Measurements from ENCODE around the gene KRT86.
"Not testable (repeated sequence)": the region's sequence is repeated elsewhere in the genome, so short reads cannot be mapped to it uniquely, and the experiment has no call there.

The KRT86 gene

DNA sequence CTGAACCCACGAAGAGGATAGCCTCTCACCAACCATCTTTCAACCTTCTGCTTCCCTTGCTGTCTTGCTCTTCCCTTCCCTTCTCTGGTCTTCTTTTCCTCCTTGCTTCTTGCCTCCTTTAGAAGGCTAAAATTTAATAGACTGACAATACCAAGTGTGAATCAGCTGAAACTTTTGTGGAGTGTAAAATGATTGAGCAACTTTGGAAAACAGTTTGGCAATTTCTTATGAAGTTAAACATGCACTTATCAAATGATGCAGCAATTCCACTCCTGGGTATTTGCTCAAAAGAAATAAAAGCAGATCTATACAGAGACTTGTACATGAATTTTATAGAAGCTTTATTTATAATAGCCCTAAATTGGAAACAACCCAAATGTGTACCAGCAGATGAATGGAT, 3.3 kb upstream of the KRT86 start:
- DNase-seq, result no peak

- DNase-seq, result no peak
These were observed 1.2 kb downstream of the KRT86 start for GRCh38 chr12:52275686-52276085.

DNA sequence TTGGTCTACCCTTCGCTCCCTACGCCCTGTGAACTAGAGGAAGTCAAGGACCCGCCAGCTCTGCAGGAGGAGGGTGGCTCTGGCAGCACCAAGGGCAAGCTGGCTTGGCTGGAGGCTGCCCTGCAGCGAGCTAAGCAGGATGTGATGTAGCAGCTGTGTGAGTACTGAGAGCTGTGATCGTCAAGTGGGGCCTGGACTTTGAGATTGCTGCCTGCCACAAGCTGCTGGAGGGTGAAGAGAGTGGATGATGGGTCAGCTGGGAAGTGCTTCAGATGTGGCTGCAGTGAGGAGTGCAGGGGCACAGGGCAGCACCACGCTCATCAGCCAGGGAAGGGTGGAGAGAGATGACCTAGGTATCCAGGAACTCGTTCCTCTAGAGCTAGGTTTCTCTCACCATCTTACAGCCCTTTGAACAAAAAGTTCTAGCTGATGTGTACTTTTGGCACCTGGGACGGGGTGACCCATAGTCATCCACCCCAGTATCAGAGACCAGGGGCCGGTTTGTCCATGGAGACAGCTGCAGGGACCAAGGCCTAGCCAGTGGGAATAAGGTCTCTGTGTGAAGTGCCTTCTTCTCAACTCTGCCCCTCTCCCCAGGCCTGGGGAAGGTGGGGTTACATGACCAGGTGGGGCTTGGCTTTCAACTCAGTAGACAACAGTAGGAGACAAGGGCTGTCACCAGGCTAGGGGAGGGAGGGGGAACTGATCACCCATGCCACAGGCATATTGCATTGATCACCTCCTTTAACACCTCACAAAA, 3.2 kb downstream of the KRT86 start:
- DNase-seq, result no peak

DNA sequence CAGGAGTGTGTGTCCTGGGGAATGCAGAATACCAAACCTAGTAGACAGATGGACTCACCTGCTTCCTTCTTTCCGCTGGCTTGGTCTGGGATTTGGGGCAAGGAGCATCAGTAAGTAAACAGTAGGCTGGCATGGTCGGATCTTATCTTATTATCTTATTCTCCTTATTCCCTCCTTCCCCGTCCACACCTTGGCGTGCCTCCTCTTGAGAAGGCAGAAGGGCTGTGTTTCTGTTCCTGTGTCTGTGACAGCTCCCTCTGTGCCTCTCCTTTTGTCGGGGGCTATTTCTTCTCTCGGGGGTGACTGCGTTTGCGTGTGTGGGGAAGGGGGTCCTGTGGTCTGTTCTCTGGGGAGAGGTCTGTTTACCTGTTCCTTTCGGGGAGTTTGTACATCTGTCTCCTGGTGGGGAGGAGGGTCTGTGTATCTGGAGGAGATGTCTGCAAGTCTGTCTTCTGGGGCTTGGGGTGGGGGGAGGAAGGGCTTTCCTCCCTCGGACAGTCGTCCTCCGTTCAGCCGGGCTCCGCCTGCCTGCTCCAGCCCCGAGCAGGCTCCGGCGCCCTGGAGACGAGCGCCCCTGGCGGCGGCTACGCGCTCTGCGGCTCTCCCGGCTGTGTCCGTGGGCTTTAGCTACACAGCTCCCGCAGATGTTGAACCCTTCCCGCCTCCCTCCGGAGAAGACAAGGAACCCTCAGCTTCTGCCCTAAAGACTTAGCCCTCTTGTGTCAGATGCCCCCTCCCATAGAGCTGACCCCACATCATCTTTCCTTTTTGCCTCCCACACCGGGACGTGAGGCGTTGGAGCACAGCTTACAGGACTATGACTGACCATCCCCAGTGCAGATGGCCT, 4.4 kb downstream of the KRT86 start:
- DNase-seq, result no peak

DNA sequence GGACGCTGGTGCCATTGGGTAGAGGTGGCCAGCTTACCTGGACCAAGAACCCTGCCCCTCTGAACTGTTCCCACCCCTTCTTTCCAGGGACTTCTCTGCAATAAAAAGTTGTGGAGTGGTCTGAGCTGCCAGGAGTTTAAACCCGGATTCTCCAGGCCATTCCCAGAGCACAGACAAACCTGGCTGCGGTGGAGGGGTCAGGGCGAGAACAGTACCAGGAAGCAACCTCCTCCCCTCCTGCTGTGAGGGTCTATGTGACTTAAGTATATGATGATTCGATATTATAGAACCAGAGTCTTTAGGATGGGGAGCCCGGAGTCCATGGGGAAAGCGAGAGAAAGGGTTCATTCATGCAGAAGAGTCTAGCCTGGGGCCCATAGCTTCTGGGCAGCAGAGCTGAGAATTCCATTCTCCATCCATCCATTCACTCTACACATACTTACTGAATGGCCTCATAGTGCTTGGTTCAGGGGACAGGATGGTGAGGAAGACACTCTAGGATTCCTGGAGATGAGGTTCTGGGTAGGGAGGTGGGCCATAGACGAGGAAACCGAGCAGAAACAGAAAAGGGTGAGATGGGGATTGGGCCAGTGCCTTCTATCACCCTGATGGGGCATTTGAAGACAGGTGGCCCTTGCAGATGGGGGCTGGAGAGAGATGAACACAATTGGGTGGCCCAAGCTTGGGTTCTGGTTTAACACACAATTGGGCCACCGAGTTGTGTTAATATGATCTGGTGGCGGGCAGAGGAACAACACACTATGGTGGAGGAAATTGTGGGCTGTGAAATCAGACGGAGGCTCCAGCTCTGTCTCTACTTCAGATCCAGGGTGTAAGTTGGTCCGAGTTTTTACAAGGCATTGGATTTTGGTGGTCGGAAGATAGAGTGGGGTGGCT, 5.2 kb downstream of the KRT86 start:
- DNase-seq, result no peak

DNA sequence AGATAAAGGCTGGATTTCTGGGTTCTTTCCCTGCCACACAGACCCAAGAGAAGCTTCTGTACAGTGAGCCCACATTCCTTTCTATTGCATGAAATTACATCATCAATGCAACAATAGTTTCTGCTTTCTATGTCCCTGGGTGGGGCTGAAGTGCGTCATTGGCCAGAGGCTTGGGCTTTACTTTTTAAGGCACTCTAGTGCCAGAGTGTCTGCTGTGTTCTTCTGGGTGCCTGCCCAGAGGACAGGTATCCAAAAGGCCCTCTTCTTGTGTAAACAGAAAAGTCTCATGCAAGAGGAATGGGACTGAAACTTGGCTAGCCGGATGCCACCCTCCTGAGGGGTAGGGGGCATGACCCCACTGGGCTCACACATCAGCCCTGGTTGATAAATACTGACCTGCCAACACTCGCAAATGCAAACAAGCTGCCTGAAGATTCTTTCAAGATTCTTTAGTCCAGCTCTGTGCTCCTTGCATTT, 5.9 kb downstream of the KRT86 start:
- DNase-seq, result peak; percentile 81

DNA sequence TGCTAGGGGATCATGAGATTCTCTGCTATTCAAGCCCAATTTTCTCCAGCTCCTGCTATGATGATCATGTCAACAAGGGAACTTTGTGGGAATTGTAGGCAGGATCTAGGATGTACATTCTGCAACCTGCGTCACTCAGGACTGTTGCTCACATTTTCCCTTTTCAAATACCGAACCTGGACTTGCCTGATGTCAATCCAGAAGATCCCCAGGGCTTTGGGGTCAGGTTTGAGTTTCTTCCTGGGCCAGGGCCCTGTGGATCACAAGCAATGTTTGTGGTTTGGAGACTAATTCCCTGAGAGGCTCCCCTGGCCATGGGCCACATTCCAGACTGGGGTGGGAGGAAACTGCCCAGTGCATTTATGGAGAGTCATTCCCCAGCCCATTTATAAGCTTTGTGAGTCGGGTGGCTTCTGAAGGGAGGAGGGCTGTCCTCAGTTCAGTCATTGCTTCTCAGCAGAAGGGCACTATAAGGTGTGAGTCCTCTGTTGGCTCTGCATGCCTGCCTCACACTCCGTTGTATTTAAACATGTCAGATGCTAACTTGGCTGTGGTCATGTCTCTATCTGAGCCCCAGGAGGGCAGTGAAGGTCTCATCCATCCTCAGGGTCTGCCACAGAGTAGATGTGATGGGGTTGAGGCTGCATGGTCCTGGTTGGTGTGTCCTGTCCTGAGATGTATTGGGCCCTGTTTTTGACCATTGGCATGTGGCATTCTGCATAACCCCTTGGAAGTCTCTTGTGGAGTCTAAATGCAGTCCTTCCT, 6.5 kb downstream of the KRT86 start:
- DNase-seq, result peak; percentile 84

DNA sequence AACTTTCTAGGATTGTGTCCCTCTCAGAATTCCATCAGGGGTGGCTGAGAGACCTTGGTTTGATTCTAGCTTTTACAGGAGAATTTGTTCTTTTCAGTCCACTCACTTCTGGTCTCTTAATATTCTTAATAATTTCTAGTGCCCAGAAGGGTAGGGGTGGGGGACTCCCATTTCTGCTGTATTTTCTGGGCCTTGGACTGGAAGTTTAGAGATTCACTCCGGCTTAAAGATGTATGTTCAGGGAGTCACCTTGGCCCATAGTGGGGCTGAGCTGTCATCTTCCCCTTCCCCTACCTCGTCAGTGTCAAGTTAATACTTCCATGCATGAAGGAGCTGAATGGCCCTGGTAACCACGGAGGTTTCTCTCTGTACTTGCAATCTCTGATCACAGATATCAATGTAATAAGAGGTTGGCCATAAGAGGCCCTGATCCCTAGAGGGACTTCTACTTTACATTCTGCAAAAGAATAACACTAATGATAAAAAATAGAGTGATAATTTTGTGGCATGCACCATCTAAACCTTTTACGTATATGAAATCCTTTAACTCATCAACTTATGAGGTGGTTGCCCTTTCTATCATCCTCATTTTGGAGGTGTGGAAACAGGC, 10.2 kb downstream of the KRT86 start:
- DNase-seq, result no peak

GRCh38 chr12:52285172-52285745, 10.8 kb downstream of the KRT86 start:
- no peak for DNase-seq

DNA sequence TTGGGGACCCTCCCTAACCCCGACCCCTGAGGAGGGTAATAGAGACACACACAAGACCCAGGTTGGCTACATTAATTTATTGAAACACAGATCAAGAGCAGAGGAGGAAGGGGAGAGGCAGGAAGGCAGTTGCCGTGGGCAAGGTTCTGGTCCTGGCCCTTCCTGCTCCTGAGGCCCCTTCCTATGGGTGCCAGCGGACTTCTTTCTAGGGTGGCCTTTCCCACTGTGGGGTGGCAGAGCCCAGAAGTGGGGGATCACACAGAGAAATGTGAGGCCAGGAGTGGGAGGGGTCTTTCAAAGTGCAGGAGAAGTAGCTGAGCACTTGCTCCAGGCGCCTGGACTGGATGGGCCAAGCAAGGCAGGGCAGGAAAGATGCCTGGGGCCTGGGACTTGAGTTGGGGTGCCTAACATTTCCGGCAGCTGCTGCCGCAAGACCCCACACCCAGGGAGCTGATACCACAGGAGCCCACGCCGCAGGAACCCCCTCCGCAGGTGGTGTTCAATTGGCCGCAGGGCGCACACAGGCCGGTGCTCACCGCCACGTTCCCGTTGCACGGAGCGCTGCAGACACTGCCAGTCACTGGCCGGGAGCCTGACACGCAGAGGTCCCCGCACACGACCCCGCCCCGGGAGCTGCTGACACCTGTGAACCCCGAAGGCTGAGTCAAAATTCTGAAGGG, 11.5 kb downstream of the KRT86 start:
- no peak for DNase-seq

DNA sequence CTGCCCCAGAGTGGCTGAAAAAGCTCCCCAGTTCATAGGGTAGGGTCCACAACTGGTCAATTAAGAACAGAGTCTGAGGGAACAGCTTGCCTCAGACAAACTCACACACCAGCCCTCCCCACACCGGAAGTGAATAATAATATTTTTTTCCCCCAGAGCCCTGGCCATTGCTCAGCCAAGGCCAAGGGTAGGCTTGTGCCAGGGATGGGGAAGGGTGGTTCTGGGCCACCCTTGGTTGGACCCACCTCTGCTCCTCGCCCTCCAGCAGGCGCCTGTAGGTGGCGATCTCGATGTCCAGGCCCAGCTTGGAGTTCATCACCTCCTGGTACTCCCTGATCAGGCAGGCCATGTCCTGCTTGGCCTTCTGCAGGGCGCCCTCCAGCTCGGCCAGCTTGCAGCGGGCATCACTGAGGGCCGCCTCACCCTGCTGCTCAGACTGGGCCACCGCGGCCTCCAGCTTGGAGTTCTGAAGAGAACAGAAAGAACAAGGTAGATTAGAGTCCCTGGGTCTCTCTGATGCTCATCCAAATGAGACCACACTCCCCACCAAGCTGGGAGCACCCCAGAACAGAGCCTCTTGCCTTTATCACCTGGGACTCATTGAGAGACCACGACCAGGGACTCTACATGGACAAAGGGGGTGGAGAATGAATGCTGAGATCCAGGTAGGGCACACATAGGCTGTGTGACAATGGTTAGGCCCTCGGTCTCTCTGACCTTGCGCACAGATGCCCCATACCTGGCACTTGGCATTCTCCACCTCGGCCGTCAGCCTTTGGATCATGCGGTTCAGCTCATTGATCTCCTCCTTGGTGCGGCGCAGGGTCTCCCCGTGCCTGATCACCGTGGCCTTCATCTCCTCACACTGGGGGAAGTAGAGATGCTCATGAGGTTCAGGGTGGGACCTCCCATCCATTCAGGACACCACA, 12.7 kb downstream of the KRT86 start:
- DNase-seq, result not testable (repeated sequence)

- DNase-seq, result not testable (repeated sequence)
These were observed 13.7 kb downstream of the KRT86 start for GRCh38 chr12:52287816-52288805.

DNA sequence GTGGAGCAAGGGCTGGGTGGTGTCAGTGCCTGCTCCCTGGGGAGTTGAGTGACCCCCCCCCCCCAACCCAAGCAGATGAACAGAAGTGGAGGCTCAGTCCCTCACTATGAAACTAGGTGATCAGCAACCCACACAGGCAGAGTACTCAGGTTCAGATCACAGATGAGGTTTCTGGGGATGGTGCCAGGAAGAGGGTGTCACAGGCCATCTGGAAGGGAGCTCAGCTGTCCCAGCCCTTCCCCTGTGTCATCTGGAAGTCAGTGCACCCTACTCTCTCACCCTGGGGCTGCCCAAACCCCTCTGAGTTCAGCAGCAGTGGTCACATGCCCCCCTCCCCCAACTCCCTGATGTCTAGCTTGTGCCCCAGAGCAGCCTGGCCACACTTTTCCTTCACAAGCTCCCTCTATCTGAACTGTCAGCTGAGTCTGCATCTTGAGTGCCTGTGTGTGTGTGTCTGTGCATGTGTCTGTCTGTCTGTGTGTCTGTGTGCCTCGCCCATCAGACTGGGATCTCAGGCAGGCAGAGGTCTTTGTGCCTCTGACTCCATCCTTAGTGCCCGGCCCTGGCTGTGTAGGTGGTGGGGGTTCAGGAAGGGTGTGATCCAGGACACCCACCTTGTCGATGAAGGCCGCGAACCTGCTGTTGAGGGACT, 16.2 kb downstream of the KRT86 start:
- not testable (repeated sequence) for DNase-seq

GRCh38 chr12:52291267-52291935, 17.0 kb downstream of the KRT86 start, which contains the start of gene KRT81:
TSS of gene KRT81 (minus strand) at chr12:52291534. CDS start at chr12:52291465, 69 bp downstream.
- no peak for DNase-seq

GRCh38 chr12:52293926-52294325, 19.5 kb downstream of the KRT86 start:
- DNase-seq, result no peak

DNA sequence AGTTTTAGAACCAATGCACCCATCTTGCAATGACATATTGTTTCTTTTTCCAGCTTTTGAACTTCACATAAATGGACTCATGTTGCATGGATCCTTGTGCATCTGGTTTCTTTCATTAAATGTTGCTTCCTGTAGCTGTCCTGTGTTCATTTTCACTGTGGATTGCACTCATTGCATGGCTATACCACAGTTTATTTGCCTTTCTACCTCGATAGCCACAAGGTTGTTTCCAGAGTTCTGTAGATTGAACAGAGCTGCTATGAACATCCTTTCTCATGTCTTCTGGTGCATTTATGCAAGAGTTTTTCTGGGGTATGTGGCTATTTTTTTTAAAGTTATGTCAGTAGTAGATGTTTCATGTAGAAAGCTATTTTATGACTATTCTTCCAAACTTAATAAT, 20.4 kb downstream of the KRT86 start:
- no peak for DNase-seq

GRCh38 chr12:52295663-52296062, 21.2 kb downstream of the KRT86 start:
- no peak for DNase-seq
